Trophoblast cell (in vitro differentiated cells and primary cell): ENCODE results near the gene C2CD4C.

Experiments
- DNase-seq, 2 donors: peaks; one replicate each; pipeline ENCODE4 v3.0.0-alpha.2; 2016
- H2AFZ ChIP-seq: 2 replicates; pipeline ENCODE4 v1.6.1; 2013; ENCODE audit warnings: low read length, moderate library complexity, mild to moderate bottlenecking; ENCODE audit not compliant: insufficient read depth, poor library complexity
- H2AK5ac ChIP-seq: 2 replicates; pipeline ENCODE4 v1.6.1; 2013; ENCODE audit warnings: mild to moderate bottlenecking, low read length
- H2BK120ac ChIP-seq: 2 replicates; pipeline ENCODE4 v1.6.1; 2013; ENCODE audit warnings: low read length, mild to moderate bottlenecking, moderate library complexity; ENCODE audit not compliant: insufficient read depth, poor library complexity
- H2BK12ac ChIP-seq: 2 replicates; pipeline ENCODE4 v1.6.1; 2013; ENCODE audit warnings: mild to moderate bottlenecking, low read length, moderate library complexity
- H2BK5ac ChIP-seq: 2 replicates; pipeline ENCODE4 v1.6.1; 2013; ENCODE audit warnings: low read length, low read depth, moderate library complexity, mild to moderate bottlenecking; ENCODE audit not compliant: poor library complexity
- H3K14ac ChIP-seq: 2 replicates; pipeline ENCODE4 v1.6.1; 2013; ENCODE audit warnings: mild to moderate bottlenecking, low read length
- H3K18ac ChIP-seq: 2 replicates; pipeline ENCODE4 v1.6.1; 2013; ENCODE audit warnings: mild to moderate bottlenecking, low read length
- H3K23ac ChIP-seq: 2 replicates; pipeline ENCODE4 v1.6.1; 2013; ENCODE audit warnings: low read length
- H3K27ac ChIP-seq: 2 replicates; pipeline ENCODE4 v1.5.1; 2013; ENCODE audit warnings: low read depth, mild to moderate bottlenecking, inconsistent platforms, low read length, moderate library complexity
- H3K27me3 ChIP-seq: 2 replicates; pipeline ENCODE4 v1.6.1; 2013; ENCODE audit warnings: inconsistent platforms, mild to moderate bottlenecking, low read length, moderate library complexity; ENCODE audit not compliant: insufficient read depth
- H3K36me3 ChIP-seq, 2 experiments: 1 replicate in 1 of 2; 2 replicates in 1 of 2; pipeline ENCODE4 v1.6.1; 2013; ENCODE audit warnings: low read length in 2 of 2, mild to moderate bottlenecking in 2 of 2, moderate library complexity in 1 of 2; ENCODE audit not compliant: insufficient read depth in 2 of 2, control insufficient read depth in 1 of 2
- H3K4ac ChIP-seq: 2 replicates; pipeline ENCODE4 v1.6.1; 2013; ENCODE audit warnings: low read depth, mild to moderate bottlenecking, low read length, moderate library complexity
- H3K4me1 ChIP-seq, 2 experiments: 1 replicate in 1 of 2; 2 replicates in 1 of 2; pipeline ENCODE4 v1.6.1; 2013; ENCODE audit warnings: low read length in 2 of 2, mild to moderate bottlenecking in 2 of 2, moderate library complexity in 1 of 2; ENCODE audit not compliant: insufficient read depth in 2 of 2, control insufficient read depth in 1 of 2
- H3K4me2 ChIP-seq: 2 replicates; pipeline ENCODE4 v1.6.1; 2013; ENCODE audit warnings: inconsistent platforms, mild to moderate bottlenecking, low read length, moderate library complexity
- H3K4me3 ChIP-seq: 2 replicates; pipeline ENCODE4 v1.5.1; 2013; ENCODE audit warnings: mild to moderate bottlenecking, low read depth, low read length, inconsistent platforms
- H3K79me1 ChIP-seq: one replicate; pipeline ENCODE4 v1.6.1; 2013; ENCODE audit warnings: low read length
- H3K79me2 ChIP-seq: 2 replicates; pipeline ENCODE4 v1.6.1; 2013; ENCODE audit warnings: low read length, mild to moderate bottlenecking; ENCODE audit not compliant: control insufficient read depth, insufficient read depth, poor library complexity
- H3K9ac ChIP-seq: 2 replicates; pipeline ENCODE4 v1.6.1; 2013; ENCODE audit warnings: mild to moderate bottlenecking, low read length
- H3K9me3 ChIP-seq: 2 replicates; pipeline ENCODE4 v1.6.1; 2013; ENCODE audit warnings: low read depth, mild to moderate bottlenecking, control low read depth, inconsistent platforms, low read length; ENCODE audit not compliant: insufficient read depth
- H4K12ac ChIP-seq: 2 replicates; pipeline ENCODE4 v1.6.1; 2013; ENCODE audit warnings: low read depth, mild to moderate bottlenecking, low read length, moderate library complexity
- H4K8ac ChIP-seq: 2 replicates; pipeline ENCODE4 v1.6.1; 2013; ENCODE audit warnings: low read depth, mild to moderate bottlenecking, low read length, moderate library complexity
- H4K91ac ChIP-seq: one replicate; pipeline ENCODE4 v1.6.1; 2013; ENCODE audit warnings: low read depth, mild to moderate bottlenecking, low read length, moderate library complexity
- WGBS: extraction: QIAGEN DNeasy Blood & Tissue Kit; methylation state at CpG from one replicate; pipeline ENCODE4 v1.1.7; 2013; ENCODE audit warnings: missing lambda C conversion rate; ENCODE audit not compliant: insufficient read length, insufficient coverage; ENCODE audit errors: extremely low coverage; 5-methylcytosine and 5-hydroxymethylcytosine counted together

C2CD4C gene

GRCh38 chr19:403221-404027, 5.5 kb downstream of the C2CD4C start:
- no peak overlapping the region for H2BK12ac ChIP-seq
- H3K4me1 ChIP-seq = no peaks in the 10 kb centered on the region
- no peaks in the 10 kb centered on the region for H3K36me3 ChIP-seq
- no peak overlapping the region for H2BK120ac ChIP-seq
- no peak overlapping the region for H3K4ac ChIP-seq
- H3K18ac ChIP-seq = no peak overlapping the region
- H2AK5ac ChIP-seq = no peak overlapping the region
- no peak overlapping the region for H3K27ac ChIP-seq
- peak overlapping the region; percentile 4 for H3K4me3 ChIP-seq
- no peak overlapping the region for H4K8ac ChIP-seq
- WGBS = no CpG with 5 or more reads among the region's 38 CpGs
- peaks cover 7% of the 10 kb centered on the region for H3K9me3 ChIP-seq
- H3K23ac ChIP-seq = no peak overlapping the region
- H3K27me3 ChIP-seq = no peaks in the 10 kb centered on the region
- no peaks in the 10 kb centered on the region for H3K79me2 ChIP-seq
- DNase-seq = no peak
- H3K14ac ChIP-seq = no peak overlapping the region
- no peak overlapping the region for H3K9ac ChIP-seq
- no peak overlapping the region for H4K12ac ChIP-seq
- no peak overlapping the region for H2AFZ ChIP-seq
- no peak overlapping the region for H4K91ac ChIP-seq
- H3K79me1 ChIP-seq = no peaks in the 10 kb centered on the region
- H3K4me2 ChIP-seq = no peak overlapping the region
- H2BK5ac ChIP-seq = no peak overlapping the region

DNA sequence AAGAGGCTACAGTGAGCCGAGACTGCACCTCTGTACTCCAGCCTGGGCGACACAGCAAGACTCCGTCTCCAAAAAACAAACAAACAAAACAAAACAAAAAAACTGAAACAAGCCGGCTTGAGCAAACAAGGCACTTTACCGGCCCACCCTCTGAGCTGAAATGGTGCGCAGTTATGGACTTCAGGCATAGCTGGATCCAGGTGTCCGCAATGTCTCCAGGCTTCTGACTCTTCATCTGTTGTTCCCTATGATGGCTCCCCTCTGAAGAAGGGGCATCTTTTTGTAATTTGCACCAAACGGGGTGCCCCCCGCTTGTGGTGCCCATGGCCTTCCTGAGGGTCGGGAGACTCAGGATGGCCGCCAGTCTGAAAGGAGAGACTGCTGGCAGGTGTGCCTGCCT, 6.2 kb downstream of the C2CD4C start:
- H3K36me3 ChIP-seq = no peaks in the 10 kb centered on the region
- H3K4ac ChIP-seq = no peak overlapping the region
- no peak overlapping the region for H3K4me3 ChIP-seq
- DNase-seq = no peak
- no peak overlapping the region for H2BK5ac ChIP-seq
- H2AFZ ChIP-seq = no peak overlapping the region
- H4K8ac ChIP-seq = no peak overlapping the region
- WGBS = no CpG with 5 or more reads among the region's 11 CpGs
- no peak overlapping the region for H3K9ac ChIP-seq
- no peak overlapping the region for H3K14ac ChIP-seq
- H4K12ac ChIP-seq = no peak overlapping the region
- no peaks in the 10 kb centered on the region for H3K79me2 ChIP-seq
- no peak overlapping the region for H2BK120ac ChIP-seq
- H3K4me2 ChIP-seq = no peak overlapping the region
- no peaks in the 10 kb centered on the region for H3K4me1 ChIP-seq
- H3K27me3 ChIP-seq = no peaks in the 10 kb centered on the region
- H2AK5ac ChIP-seq = no peak overlapping the region
- no peak overlapping the region for H2BK12ac ChIP-seq
- no peak overlapping the region for H4K91ac ChIP-seq
- H3K27ac ChIP-seq = no peak overlapping the region
- no peak overlapping the region for H3K18ac ChIP-seq
- no peak overlapping the region for H3K23ac ChIP-seq
- H3K9me3 ChIP-seq = peaks cover 9% of the 10 kb centered on the region
- H3K79me1 ChIP-seq = no peaks in the 10 kb centered on the region

DNA sequence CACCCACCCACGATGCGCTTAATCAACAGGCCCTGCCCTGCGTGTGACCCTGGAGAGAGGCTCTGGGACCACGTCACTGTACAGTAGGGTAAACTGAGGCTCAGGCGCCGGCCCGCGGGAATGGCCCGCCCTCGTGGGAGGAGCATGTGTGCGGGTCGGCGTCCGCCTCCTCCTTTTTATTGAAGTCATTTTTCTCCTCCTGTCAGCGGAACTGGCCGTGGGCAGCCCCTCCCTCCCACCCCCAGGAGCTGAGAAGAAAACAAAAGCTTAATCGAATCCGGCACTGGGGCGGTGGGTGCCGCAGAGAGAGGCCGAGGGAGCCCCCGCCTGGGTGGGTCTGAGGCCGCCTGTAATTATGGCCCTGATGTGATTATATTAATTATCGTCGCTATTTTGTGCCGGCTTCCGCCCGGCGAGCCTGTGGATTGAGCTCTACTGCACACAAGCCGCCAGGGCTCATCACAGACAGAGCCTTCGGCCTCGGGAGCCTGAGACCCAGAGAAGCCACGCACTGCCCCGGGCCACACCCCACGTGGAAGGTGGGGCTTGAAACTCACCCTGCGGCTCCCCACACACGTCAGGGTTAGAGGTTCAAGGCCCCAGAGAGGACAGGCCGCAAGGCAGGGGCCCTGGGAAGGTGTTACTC, 7.0 kb downstream of the C2CD4C start:
- Histone ChIP-seq H3K9ac (no peak overlapping the region), H3K79me2 (no peaks in the 10 kb centered on the region), H3K36me3 (no peaks in the 10 kb centered on the region), H3K27me3 (no peaks in the 10 kb centered on the region), H2AFZ (no peak overlapping the region), H2AK5ac (no peak overlapping the region), H4K8ac (no peak overlapping the region), H3K27ac (no peak overlapping the region), H2BK12ac (no peak overlapping the region), H3K18ac (no peak overlapping the region), H3K4me2 (no peak overlapping the region), H3K14ac (no peak overlapping the region), H4K12ac (no peak overlapping the region), H4K91ac (no peak overlapping the region), H3K23ac (no peak overlapping the region), H3K4me1 (no peaks in the 10 kb centered on the region), H2BK120ac (no peak overlapping the region), H3K9me3 (peaks cover 11% of the 10 kb centered on the region), H3K4ac (no peak overlapping the region), H2BK5ac (no peak overlapping the region), H3K79me1 (no peaks in the 10 kb centered on the region), H3K4me3 (no peak overlapping the region)
- no CpG with 5 or more reads among the region's 38 CpGs for WGBS
- DNase-seq = no peak

GRCh38 chr19:400976-401865, 7.7 kb downstream of the C2CD4C start:
- H3K14ac ChIP-seq = no peak overlapping the region
- H3K4ac ChIP-seq = no peak overlapping the region
- WGBS = no CpG with 5 or more reads among the region's 43 CpGs
- no peak overlapping the region for H4K91ac ChIP-seq
- H3K79me1 ChIP-seq = no peaks in the 10 kb centered on the region
- H2BK120ac ChIP-seq = no peak overlapping the region
- H3K27me3 ChIP-seq = no peaks in the 10 kb centered on the region
- no peak overlapping the region for H3K23ac ChIP-seq
- H3K18ac ChIP-seq = no peak overlapping the region
- H2BK12ac ChIP-seq = no peak overlapping the region
- H3K4me2 ChIP-seq = no peak overlapping the region
- no peak overlapping the region for H4K8ac ChIP-seq
- H3K36me3 ChIP-seq = no peaks in the 10 kb centered on the region
- H3K27ac ChIP-seq = no peak overlapping the region
- DNase-seq = no peak
- no peak overlapping the region for H3K4me3 ChIP-seq
- H4K12ac ChIP-seq = no peak overlapping the region
- H3K4me1 ChIP-seq = no peaks in the 10 kb centered on the region
- H2BK5ac ChIP-seq = no peak overlapping the region
- H3K79me2 ChIP-seq = no peaks in the 10 kb centered on the region
- H3K9me3 ChIP-seq = peaks cover 11% of the 10 kb centered on the region
- no peak overlapping the region for H2AK5ac ChIP-seq
- no peak overlapping the region for H2AFZ ChIP-seq
- no peak overlapping the region for H3K9ac ChIP-seq
